ENCODE data around the gene DLG2. TPM values are rescaled to one million over a fixed set of nuclear protein-coding genes. Genes with fewer than 3 reads are reported as not detected.

Gene DLG2
- total RNA-seq, 2 experiments from 2014 or later: 2.0 to 2.1 TPM

DNA sequence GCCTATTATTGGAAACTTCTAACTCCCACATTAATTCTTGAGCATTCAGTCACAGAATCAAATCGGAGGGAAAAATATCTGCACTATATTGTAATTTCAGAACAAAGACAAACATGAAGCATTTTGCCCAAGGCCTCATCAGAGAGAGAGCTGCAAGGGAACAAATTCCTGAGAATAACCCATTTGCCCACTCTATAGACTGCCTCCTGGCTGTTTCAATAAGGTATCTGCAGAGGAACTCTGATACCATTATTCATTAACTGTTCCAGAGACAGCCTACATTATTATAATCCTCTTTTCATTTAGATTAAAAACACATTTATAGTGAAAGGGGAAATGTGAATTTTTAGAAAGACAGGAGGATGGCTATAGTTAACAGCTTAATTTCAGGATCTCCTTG, 663.9 kb downstream of the DLG2 start:
- peaks cover 4% of the 10 kb centered on the region for H3K9me3 Mint-ChIP-seq
- Histone ChIP-seq H3K36me3 (ENCODE audit: insufficient read depth, low read length) (no peaks in the 10 kb centered on the region), H3K9me3 (ENCODE audit: control insufficient read depth in 1 of 2, insufficient read depth in 1 of 2, low read length in 2 of 2) (peaks cover 0 to 3% of the 10 kb centered on the region in 2 experiments), H3K4me3 (ENCODE audit: low read length) (no peak overlapping the region), H3K4me1 (ENCODE audit: insufficient read depth, low read length) (no peaks in the 10 kb centered on the region), H3K27me3 (ENCODE audit: control insufficient read depth in 1 of 2, insufficient read depth in 2 of 2, low read length in 2 of 2) (no peaks in the 10 kb centered on the region), H3K27ac (ENCODE audit: low read depth in 1 of 2, low read length in 2 of 2) (no peak overlapping the region)
- TF ChIP-seq CTCF (IDR thresholded peaks at IDR 0.05): no peak
- ATAC-seq (ENCODE audit: poor library complexity) (no peak), DNase-seq (no peak)
- no peak overlapping the region for H3K4me3 Mint-ChIP-seq
- CTCF ChIA-PET: no interaction called here
- intact Hi-C loops (cut with DNase I, micrococcal nuclease): no loop called here
- POLR2A ChIA-PET: no interaction called here
- H3K27me3 Mint-ChIP-seq: no peaks in the 10 kb centered on the region
- H3K27ac Mint-ChIP-seq: no peak overlapping the region
- H3K36me3 Mint-ChIP-seq (ENCODE audit: low read depth): no peaks in the 10 kb centered on the region
- H3K4me1 Mint-ChIP-seq (ENCODE audit: low read depth): no peaks in the 10 kb centered on the region

DNA sequence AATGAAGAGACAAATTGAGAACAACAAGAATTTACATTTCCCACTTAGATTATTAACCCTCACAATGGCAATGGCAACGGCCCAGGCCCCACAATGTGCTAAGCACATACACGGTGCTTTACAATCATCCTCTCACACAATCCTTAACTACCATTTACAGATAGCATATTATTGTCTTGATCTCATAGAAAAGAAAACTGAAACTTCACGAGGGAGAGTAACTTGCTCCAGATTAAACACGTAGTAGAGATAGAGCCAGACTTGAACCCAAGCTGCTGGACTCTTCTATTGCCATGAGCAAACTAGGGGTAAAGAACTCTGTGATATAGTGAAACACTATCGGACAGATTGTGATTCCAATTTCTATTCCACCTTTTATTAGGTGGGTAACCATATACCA, 665.1 kb downstream of the DLG2 start:
- Mint-ChIP-seq H3K4me1 (ENCODE audit: low read depth) (no peaks in the 10 kb centered on the region), H3K27ac (no peak overlapping the region), H3K4me3 (no peak overlapping the region), H3K27me3 (no peaks in the 10 kb centered on the region), H3K9me3 (peaks cover 7% of the 10 kb centered on the region), H3K36me3 (ENCODE audit: low read depth) (no peaks in the 10 kb centered on the region)
- no peak overlapping the region for H3K27ac ChIP-seq (ENCODE audit: low read depth in 1 of 2, low read length in 2 of 2)
- intact Hi-C loops (cut with DNase I, micrococcal nuclease): no loop called here
- ATAC-seq (ENCODE audit: poor library complexity): no peak
- no peak for DNase-seq
- no peaks in the 10 kb centered on the region for H3K36me3 ChIP-seq (ENCODE audit: insufficient read depth, low read length)
- H3K4me1 ChIP-seq (ENCODE audit: insufficient read depth, low read length): no peaks in the 10 kb centered on the region
- H3K9me3 ChIP-seq (ENCODE audit: control insufficient read depth in 1 of 2, insufficient read depth in 1 of 2, low read length in 2 of 2): peaks cover 0 to 3% of the 10 kb centered on the region in 2 experiments
- no peaks in the 10 kb centered on the region for H3K27me3 ChIP-seq (ENCODE audit: control insufficient read depth in 1 of 2, insufficient read depth in 2 of 2, low read length in 2 of 2)
- CTCF ChIA-PET: no interaction called here
- no peak overlapping the region for H3K4me3 ChIP-seq (ENCODE audit: low read length)
- POLR2A ChIA-PET: no interaction called here
- no peak for TF ChIP-seq CTCF (IDR thresholded peaks at IDR 0.05)

DNA sequence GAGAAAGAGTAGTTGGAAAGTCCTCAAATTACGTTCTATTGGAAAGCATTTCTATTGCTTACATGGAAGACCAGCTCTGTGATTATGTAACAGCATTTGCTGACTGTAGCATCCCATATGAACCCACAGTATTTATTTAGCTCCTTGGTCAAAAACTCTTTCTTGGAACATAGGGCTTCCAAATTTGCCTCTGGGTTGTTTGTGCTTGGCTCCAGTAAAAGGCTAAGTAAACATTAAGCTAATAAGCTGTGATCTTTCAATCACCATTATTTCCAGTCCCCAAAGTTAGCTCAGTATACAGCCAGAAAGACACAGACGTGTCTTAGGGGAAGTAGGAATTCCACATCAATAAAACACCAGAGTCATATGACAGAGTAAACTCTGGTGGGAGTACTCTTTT, 668.8 kb downstream of the DLG2 start:
- DNase-seq: no peak
- Histone ChIP-seq H3K36me3 (ENCODE audit: insufficient read depth, low read length) (no peaks in the 10 kb centered on the region), H3K4me1 (ENCODE audit: insufficient read depth, low read length) (no peaks in the 10 kb centered on the region), H3K9me3 (ENCODE audit: control insufficient read depth in 1 of 2, insufficient read depth in 1 of 2, low read length in 2 of 2) (peaks cover 3 to 5% of the 10 kb centered on the region in 2 experiments), H3K4me3 (ENCODE audit: low read length) (no peak overlapping the region), H3K27ac (ENCODE audit: low read depth in 1 of 2, low read length in 2 of 2) (no peak overlapping the region), H3K27me3 (ENCODE audit: control insufficient read depth in 1 of 2, insufficient read depth in 2 of 2, low read length in 2 of 2) (no peaks in the 10 kb centered on the region)
- H3K4me3 Mint-ChIP-seq: no peak overlapping the region
- POLR2A ChIA-PET: no interaction called here
- TF ChIP-seq CTCF (IDR thresholded peaks at IDR 0.05): no peak
- no peaks in the 10 kb centered on the region for H3K36me3 Mint-ChIP-seq (ENCODE audit: low read depth)
- H3K27me3 Mint-ChIP-seq: no peaks in the 10 kb centered on the region
- CTCF ChIA-PET: no interaction called here
- ATAC-seq (ENCODE audit: poor library complexity): no peak
- intact Hi-C loops (cut with DNase I, micrococcal nuclease): no loop called here
- H3K27ac Mint-ChIP-seq: no peak overlapping the region
- H3K4me1 Mint-ChIP-seq (ENCODE audit: low read depth): no peaks in the 10 kb centered on the region
- peaks cover 20% of the 10 kb centered on the region for H3K9me3 Mint-ChIP-seq
